ENCODE results near the gene FGF22. TPM values are rescaled to one million over a fixed set of nuclear protein-coding genes. Genes with fewer than 3 reads are reported as not detected.

FGF22 gene
- total and polyA plus RNA-seq, 2 of the 13 experiments (the other 11 are each of a cell fraction or from before 2014, with no cell fraction given): 0.24 TPM; not detected in 1

DNA sequence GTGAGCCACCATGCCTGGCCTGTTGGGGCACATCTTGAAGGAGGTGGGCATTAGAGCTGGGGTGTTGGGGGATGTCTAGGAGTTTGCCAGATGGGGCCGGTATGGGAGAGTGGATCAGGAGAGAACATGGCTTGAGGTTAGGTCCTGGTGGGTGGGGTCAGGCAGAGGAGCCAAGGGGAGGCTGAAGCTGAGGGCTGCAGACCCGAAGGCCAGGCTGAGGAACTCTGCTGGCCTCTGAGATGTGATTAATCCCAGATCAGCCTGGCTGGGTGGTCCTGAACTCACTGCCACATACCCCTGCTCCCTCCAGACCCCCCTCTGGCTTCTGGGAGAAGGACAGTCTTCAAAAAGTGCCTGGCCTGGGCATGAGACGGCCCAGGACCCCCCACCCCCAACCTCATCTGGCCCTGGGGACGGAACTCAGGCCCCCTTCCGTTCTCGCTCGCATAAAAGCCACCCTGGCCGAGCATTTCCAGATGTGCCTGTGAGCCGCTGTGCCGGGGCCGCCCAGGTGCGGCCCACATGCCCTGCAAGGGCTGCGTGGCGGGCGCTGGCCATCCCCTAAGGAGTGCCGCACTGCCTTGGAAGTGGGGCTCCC lies 39.2 kb downstream of the FGF22 start:
- intact Hi-C loops (cut with micrococcal nuclease; ENCODE audit: unreplicated experiment) (no loop called here), in situ Hi-C loops (cut with HindIII; ENCODE audit: extremely low pct_ligation_motif_present, low pct_unique_long_range_greater_than_20kb) (no loop called here)
- no peak overlapping the region for H3K27ac ChIP-seq (ENCODE audit: extremely low read length, insufficient read depth, low read length)
- peaks cover 0 to 7% of the 10 kb centered on the region in 2 experiments; a peak in 1 of 5 replicates for H3K27me3 ChIP-seq (ENCODE audit: control insufficient read depth in 1 of 2, insufficient read depth in 2 of 2, low read length in 2 of 2)
- no TSS peak for BruUV-seq (replicated peaks)
- DNase-seq (ENCODE audit: low spot score) (no peak), ATAC-seq (no peak), FAIRE-seq (no peak)
- ChIA-PET CTCF (ENCODE audit: low intra/inter-chr PET ratio, low total read pairs) (interaction anchor here (2.2 kb wide), 1 partner anchor 14 kb away, joined by 13 read pairs; no protein-coding TSS in a partner anchor), POLR2A (interaction anchor here (0.8 to 5.3 kb wide), 6 partner anchors 9 to 74 kb away, joined by 3 to 56 read pairs (median 15); partner anchors contain the start of genes PALM and RNF126)
- H3K79me2 ChIP-seq (ENCODE audit: insufficient read depth, low read length): no peaks in the 10 kb centered on the region
- no peaks in the 10 kb centered on the region for H4K20me1 ChIP-seq (ENCODE audit: insufficient read depth, low read length)
- H3K4me1 ChIP-seq (ENCODE audit: insufficient read depth, low read length): peaks cover 54% of the 10 kb centered on the region
- TF ChIP-seq POLR2G (IDR thresholded peaks at IDR 0.05; ENCODE audit: low read depth, low read length) (0 out of 2 replicates have a peak, but pooled peaks have one; percentile 4), AGO2 (optimal IDR thresholded peaks at IDR 0.05; ENCODE audit: low read depth, low read length) (peak; percentile 60), ZNF790 (CRISPR knock-in tag; IDR thresholded peaks at IDR 0.05; ENCODE audit: borderline replicate concordance) (0 out of 2 replicates have a peak, but pooled peaks have one; percentile 70), SALL1 (CRISPR knock-in tag; IDR thresholded peaks at IDR 0.05) (no peak), ZNF775 (CRISPR knock-in tag; IDR thresholded peaks at IDR 0.05; ENCODE audit: borderline replicate concordance) (no peak), ZNF563 (CRISPR knock-in tag; IDR thresholded peaks at IDR 0.05) (0 out of 2 replicates have a peak, but pooled peaks have one; percentile 14)
- TF ChIP-seq, protein P1, sequence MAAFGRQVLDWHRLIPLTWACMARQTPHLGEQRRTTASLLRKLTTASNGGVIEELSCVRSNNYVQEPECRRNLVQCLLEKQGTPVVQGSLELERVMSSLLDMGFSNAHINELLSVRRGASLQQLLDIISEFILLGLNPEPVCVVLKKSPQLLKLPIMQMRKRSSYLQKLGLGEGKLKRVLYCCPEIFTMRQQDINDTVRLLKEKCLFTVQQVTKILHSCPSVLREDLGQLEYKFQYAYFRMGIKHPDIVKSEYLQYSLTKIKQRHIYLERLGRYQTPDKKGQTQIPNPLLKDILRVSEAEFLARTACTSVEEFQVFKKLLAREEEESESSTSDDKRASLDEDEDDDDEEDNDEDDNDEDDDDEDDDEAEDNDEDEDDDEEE (CRISPR knock-in tag; IDR thresholded peaks at IDR 0.05): peak; percentile 47; the same call in 1 of the 2 replicates
- no peak overlapping the region for H2AFZ ChIP-seq (ENCODE audit: low read length)
- H3K36me3 ChIP-seq (replicated peaks in 1 of 2; ENCODE audit: control insufficient read depth in 1 of 2, insufficient read depth in 2 of 2, low read length in 2 of 2): no peaks in the 10 kb centered on the region
- H3K4me3 ChIP-seq (replicated peaks in 1 of 3; ENCODE audit: insufficient read depth in 1 of 3, low read depth in 2 of 3, low read length in 3 of 3): peak overlapping the region; percentile 57 to 89 (median 63); a peak in 4 of 6 replicates
- peak overlapping the region; percentile 82 for H3K4me2 ChIP-seq (ENCODE audit: low read depth, low read length)
- 96% methylated on average over 6 of the region's 16 CpGs for WGBS (ENCODE audit: low lambda C conversion rate)
- H3K9me3 ChIP-seq (ENCODE audit: low read length): no peaks in the 10 kb centered on the region
- peak overlapping the region; percentile 82; the same call in 1 of the 2 replicates for H3K9ac ChIP-seq (ENCODE audit: insufficient read depth, low read depth, low read length)
